Muscle layer of colon (tissue), 2 donors: Measurements from ENCODE around the gene E4F1.

Source experiments
- H3K27ac ChIP-seq: one replicate; pipeline ENCODE4 v1.7.0; 2013; ENCODE audit warnings: low read depth, mild to moderate bottlenecking, low read length, moderate library complexity
- H3K27me3 ChIP-seq, 2 donors: one replicate each; pipeline ENCODE4 v1.7.0; 2013; ENCODE audit warnings: low read length in 2 of 2, mild to moderate bottlenecking in 2 of 2; ENCODE audit not compliant: insufficient read depth in 2 of 2, control insufficient read depth in 1 of 2
- H3K36me3 ChIP-seq: one replicate; pipeline ENCODE4 v1.7.0; 2013; ENCODE audit warnings: mild to moderate bottlenecking, low read length; ENCODE audit not compliant: insufficient read depth
- H3K4me1 ChIP-seq: one replicate; pipeline ENCODE4 v1.7.0; 2013; ENCODE audit warnings: mild to moderate bottlenecking, low read length; ENCODE audit not compliant: insufficient read depth
- H3K4me3 ChIP-seq, 2 donors: one replicate each; pipeline ENCODE4 v1.7.0; 2013; ENCODE audit warnings: low read length in 2 of 2, low read depth in 1 of 2, mild to moderate bottlenecking in 1 of 2, moderate library complexity in 1 of 2
- H3K9ac ChIP-seq: one replicate; pipeline ENCODE4 v1.7.0; 2013; ENCODE audit warnings: low read length
- H3K9me3 ChIP-seq: one replicate; pipeline ENCODE4 v1.7.0; 2013; ENCODE audit warnings: mild to moderate bottlenecking, low read length
- donor health status: abdominal sarcoma.
- donor health status: Adenocarcinoma of cecum.

Gene E4F1

DNA sequence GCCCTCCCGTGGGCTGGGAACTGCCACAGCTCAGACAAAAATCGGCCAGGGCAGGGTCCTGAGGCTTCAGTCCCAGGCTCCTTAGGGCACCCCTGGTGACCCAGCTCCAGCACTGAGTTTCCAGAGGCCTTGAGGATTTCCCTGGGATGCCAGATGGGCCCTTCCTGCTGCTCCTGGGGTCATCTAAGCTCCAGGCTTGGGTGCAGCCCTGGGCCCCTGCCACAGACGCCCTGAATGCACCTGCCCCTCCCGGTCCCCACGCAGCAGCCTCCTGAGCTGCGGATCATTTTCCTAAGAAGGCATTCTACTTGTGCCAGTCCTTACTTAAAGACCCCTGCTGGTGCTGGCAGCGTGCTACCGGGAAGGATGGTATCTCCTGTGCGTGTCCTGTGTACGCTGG, 50.5 kb downstream of the E4F1 start:
- Histone ChIP-seq H3K27ac (no peak overlapping the region), H3K4me1 (peaks cover 15% of the 10 kb centered on the region), H3K36me3 (no peaks in the 10 kb centered on the region), H3K9ac (no peak overlapping the region), H3K27me3 (no peaks in the 10 kb centered on the region), H3K9me3 (no peaks in the 10 kb centered on the region), H3K4me3 (no peak overlapping the region)

GRCh38 chr16:2275476-2276367, 52.3 kb downstream of the E4F1 start:
- no peak overlapping the region for H3K9ac ChIP-seq
- no peak overlapping the region for H3K4me3 ChIP-seq
- no peaks in the 10 kb centered on the region for H3K36me3 ChIP-seq
- no peaks in the 10 kb centered on the region for H3K9me3 ChIP-seq
- no peaks in the 10 kb centered on the region for H3K27me3 ChIP-seq
- H3K4me1 ChIP-seq = no peaks in the 10 kb centered on the region
- no peak overlapping the region for H3K27ac ChIP-seq

DNA sequence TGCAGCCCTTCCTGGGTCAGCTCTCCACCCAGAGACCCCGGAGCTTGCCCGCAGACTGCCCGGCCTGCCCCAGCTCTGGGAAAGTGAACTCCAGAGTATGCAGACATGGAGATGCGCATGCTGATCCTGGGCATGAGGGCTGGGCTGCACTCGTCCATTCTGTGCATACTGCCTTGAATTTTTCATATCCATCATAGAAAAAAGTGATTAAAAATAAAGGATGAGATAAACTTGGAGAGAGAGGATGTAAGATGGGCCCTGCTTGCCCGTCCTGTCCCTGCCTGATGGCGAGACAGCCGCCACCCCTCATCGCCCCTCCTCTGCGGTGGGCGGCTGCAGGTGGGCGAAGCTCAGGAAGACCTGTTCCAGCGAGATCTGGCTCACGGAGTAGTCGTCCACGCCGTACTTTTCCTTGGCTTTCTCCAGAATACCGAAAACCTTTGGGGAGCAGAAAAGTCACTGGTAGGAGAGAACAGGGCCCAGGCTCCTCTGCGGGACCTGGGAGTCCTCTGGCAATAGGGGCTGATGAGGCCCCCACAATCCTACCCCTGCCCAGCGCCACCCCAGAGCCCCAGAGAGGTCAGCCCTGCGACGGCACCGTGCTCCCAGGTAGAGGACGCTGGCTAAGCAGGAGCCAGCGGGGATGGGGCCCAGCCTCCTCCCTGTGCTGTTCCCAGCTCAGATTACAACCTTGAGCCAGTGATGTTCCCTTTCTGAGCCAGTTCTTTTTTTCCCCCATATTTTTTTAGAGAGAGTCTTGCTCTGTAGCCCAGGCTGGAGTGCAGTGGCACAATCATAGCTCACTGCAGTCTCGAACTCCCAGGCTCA, 53.2 kb downstream of the E4F1 start:
- no peak overlapping the region for H3K4me3 ChIP-seq
- H3K27me3 ChIP-seq = no peaks in the 10 kb centered on the region
- H3K36me3 ChIP-seq = no peaks in the 10 kb centered on the region
- no peaks in the 10 kb centered on the region for H3K9me3 ChIP-seq
- no peak overlapping the region for H3K9ac ChIP-seq
- no peak overlapping the region for H3K27ac ChIP-seq
- H3K4me1 ChIP-seq = no peaks in the 10 kb centered on the region

- Histone ChIP-seq H3K9ac (no peak overlapping the region), H3K36me3 (no peaks in the 10 kb centered on the region), H3K9me3 (no peaks in the 10 kb centered on the region), H3K27me3 (no peaks in the 10 kb centered on the region), H3K4me3 (no peak overlapping the region), H3K4me1 (no peaks in the 10 kb centered on the region), H3K27ac (no peak overlapping the region)
These were observed 54.3 kb downstream of the E4F1 start for GRCh38 chr16:2277466-2278271.

DNA sequence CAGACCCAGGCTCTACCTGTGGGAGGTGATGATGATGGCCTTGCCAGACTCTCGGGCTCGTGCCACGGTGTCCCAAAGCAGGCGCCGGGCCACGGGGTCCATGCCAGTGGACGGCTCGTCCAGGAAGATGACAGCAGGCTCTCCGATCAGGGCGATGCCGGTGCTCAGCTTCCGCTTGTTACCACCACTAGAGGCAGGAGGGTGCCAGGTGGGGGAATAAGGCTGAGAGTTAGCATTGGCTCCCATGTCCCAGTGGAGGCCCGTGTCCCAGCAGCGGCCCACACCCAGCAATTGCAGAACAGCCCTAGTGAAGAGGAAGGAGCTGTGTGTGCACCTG, 54.8 kb downstream of the E4F1 start:
- no peak overlapping the region for H3K9ac ChIP-seq
- H3K9me3 ChIP-seq = no peaks in the 10 kb centered on the region
- no peaks in the 10 kb centered on the region for H3K36me3 ChIP-seq
- H3K27me3 ChIP-seq = no peaks in the 10 kb centered on the region
- H3K4me1 ChIP-seq = no peaks in the 10 kb centered on the region
- H3K4me3 ChIP-seq = no peak overlapping the region
- no peak overlapping the region for H3K27ac ChIP-seq

GRCh38 chr16:2278956-2279800, 55.8 kb downstream of the E4F1 start:
- Histone ChIP-seq H3K9ac (no peak overlapping the region), H3K27ac (no peak overlapping the region), H3K9me3 (no peaks in the 10 kb centered on the region), H3K4me1 (no peaks in the 10 kb centered on the region), H3K36me3 (peaks cover 7% of the 10 kb centered on the region), H3K27me3 (no peaks in the 10 kb centered on the region), H3K4me3 (no peak overlapping the region)

GRCh38 chr16:2280461-2280860, 57.1 kb downstream of the E4F1 start:
- Histone ChIP-seq H3K4me3 (no peak overlapping the region), H3K27me3 (no peaks in the 10 kb centered on the region), H3K9ac (no peak overlapping the region), H3K36me3 (peaks cover 9% of the 10 kb centered on the region), H3K27ac (no peak overlapping the region), H3K9me3 (no peaks in the 10 kb centered on the region), H3K4me1 (no peaks in the 10 kb centered on the region)

DNA sequence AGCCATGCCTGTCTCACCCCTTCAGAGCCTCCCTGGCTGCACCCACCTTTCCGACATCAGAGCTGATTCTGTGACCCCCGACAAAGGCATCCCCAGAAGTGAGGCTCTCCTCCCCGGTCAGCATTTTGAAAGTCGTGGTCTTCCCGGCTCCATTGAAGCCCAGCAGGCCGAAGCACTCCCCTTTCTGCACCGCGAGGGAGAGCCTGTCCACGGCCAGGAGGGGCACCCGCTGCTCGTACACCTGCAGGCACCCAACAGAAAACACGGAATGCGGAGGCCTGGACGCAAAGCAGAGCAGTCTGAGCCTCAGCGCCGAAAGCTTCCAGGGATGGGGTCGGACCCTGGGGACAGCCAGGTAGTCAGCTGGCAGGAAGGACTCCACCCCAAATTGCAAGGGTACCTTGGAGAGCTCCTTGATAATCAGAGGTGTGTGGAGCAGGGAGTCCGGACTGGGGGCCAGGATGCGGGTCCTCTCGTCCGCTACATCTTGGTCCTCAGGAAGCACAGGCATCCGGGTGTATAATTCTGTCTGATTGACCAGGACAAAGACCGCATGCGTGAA, 57.7 kb downstream of the E4F1 start:
- no peaks in the 10 kb centered on the region for H3K27me3 ChIP-seq
- H3K4me1 ChIP-seq = no peaks in the 10 kb centered on the region
- no peak overlapping the region for H3K9ac ChIP-seq
- no peaks in the 10 kb centered on the region for H3K9me3 ChIP-seq
- H3K27ac ChIP-seq = no peak overlapping the region
- no peak overlapping the region for H3K4me3 ChIP-seq
- peaks cover 9% of the 10 kb centered on the region for H3K36me3 ChIP-seq

- Histone ChIP-seq H3K9me3 (no peaks in the 10 kb centered on the region), H3K4me3 (no peak overlapping the region), H3K27me3 (no peaks in the 10 kb centered on the region), H3K4me1 (no peaks in the 10 kb centered on the region), H3K9ac (no peak overlapping the region), H3K27ac (no peak overlapping the region), H3K36me3 (peaks cover 9% of the 10 kb centered on the region)
These were observed 58.9 kb downstream of the E4F1 start for GRCh38 chr16:2282262-2282661.

DNA sequence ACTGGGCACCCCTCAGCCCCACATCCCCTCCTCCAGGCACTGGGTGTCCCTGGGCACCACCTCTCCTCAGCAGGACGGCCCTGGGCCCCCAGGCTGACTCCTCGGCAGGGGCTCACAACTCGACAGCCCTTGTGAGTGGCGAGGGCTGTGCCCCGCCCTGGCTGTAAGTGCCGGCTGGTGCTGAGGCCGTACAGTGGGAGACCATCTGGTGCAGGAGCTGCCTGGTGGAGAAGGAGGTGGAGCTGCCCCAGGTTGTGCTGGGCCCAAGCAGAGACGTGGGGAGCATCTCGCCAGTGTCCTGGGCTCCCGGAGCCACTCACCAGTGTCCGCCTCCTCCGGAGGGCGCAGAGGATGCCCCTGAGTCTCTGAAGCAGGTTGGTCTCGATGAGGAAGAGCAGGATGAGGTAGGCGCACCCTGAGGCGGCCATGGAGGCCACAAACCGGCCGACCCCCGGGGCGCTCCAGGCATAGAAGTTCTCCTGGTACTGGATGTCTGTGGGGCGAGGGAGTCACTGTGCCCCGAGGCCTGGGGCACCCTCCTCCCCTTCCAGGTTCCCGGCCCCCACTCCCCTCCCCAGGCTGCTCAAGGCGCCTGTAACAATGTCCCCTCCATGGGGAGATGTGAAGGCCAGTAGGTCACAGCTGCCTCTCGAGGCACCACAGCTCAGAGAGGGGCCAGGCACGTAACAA, 59.6 kb downstream of the E4F1 start:
- peaks cover 9% of the 10 kb centered on the region for H3K36me3 ChIP-seq
- H3K9me3 ChIP-seq = no peaks in the 10 kb centered on the region
- H3K27ac ChIP-seq = no peak overlapping the region
- no peaks in the 10 kb centered on the region for H3K4me1 ChIP-seq
- H3K4me3 ChIP-seq = no peak overlapping the region
- no peak overlapping the region for H3K9ac ChIP-seq
- H3K27me3 ChIP-seq = no peaks in the 10 kb centered on the region
